Measurements from ENCODE around the gene PCNP. TPM values are rescaled to one million over a fixed set of nuclear protein-coding genes. Genes with fewer than 3 reads are reported as not detected.

The PCNP gene
- total and polyA plus RNA-seq, 5 donors, result 81.4 to 152 (median 145) TPM

DNA sequence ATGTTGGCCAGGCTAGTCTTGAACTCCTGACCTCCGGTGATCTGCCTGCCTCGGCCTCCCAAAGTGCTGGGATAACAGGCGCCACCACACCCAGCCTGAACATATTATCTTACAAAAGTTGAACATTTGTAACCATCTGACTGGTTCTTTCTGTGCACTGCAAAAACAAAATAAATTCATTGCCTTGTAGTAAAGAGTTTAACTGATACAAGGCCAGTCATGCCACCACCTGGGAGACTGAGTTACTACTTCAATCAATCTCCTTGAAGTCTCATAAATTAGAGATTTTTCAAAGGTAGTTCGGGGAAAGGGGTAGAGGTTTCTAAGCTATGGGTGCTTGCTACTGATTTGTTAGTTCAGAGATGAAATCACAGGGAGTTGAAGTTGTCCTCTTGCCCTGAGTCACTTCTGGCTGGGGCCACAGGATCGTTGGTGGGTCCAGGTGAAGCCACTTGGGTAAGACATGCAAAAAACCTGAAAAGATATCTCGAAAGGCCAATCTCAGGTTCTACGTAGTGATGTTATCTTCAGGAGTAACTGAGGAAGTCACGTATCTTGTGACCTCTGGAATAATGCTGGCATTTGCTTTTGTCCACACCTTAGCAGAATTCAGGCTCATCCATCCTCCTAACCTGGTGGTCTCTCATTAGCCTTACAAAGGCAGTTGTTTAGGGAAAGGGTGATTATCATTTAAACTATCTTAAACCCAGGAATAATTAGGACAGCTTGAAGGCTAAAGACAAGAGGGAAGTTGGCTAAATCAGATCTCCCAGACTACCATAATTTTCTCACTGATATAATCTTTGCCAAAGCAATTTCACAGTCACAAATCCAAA is 69.2 kb downstream of the PCNP start:
- no peaks in the 10 kb centered on the region for H3K27me3 ChIP-seq (ENCODE audit: control insufficient read depth, insufficient read depth)
- 92% methylated on average over 8 of the region's 8 CpGs for WGBS
- H3K4me1 ChIP-seq (ENCODE audit: control insufficient read depth, insufficient read depth, low read length), result peaks cover 1% of the 10 kb centered on the region
- no peak for ATAC-seq
- H3K9me3 ChIP-seq (ENCODE audit: control insufficient read depth, low read length), result no peaks in the 10 kb centered on the region
- no peak overlapping the region for H3K27ac ChIP-seq (ENCODE audit: low read length)
- DNase-seq, result no peak
- intact Hi-C loops (cut with DNase I), result no loop called here
- H3K4me3 ChIP-seq (ENCODE audit: low read length), result no peak overlapping the region

Other genes starting within 250 kb of the PCNP start
- gene SENP7, start 61.0 kb upstream of the PCNP start, total RNA-seq, result 10 to 100 TPM; 10.8 to 12.1 (median 11.6) TPM
- gene SENP7, start 61.0 kb upstream of the PCNP start, polyA plus RNA-seq, result 6.0 TPM
- 10 to 100 TPM; 18.8 to 22.6 (median 19.8) TPM for gene TRMT10C, start 12.3 kb upstream of the PCNP start, total RNA-seq
- gene TRMT10C, start 12.3 kb upstream of the PCNP start, polyA plus RNA-seq, result 26.0 TPM
- 10 to 100 TPM; 10.9 to 11.7 (median 11.4) TPM for gene ZBTB11, start 103.0 kb downstream of the PCNP start, total RNA-seq
- 4.4 TPM for gene ZBTB11, start 103.0 kb downstream of the PCNP start, polyA plus RNA-seq
- 100 to 1,000 TPM; 818 to 939 (median 885) TPM for gene RPL24, start 112.5 kb downstream of the PCNP start, total RNA-seq
- 2,039 TPM for gene RPL24, start 112.5 kb downstream of the PCNP start, polyA plus RNA-seq
- gene CEP97, start 150.4 kb downstream of the PCNP start, total RNA-seq, result 1 to 10 TPM; 6.6 to 7.8 (median 7.4) TPM
- 2.2 TPM for gene CEP97, start 150.4 kb downstream of the PCNP start, polyA plus RNA-seq
- gene NXPE3, start 205.0 kb downstream of the PCNP start, total RNA-seq, result 10 to 100 TPM; 34.7 to 53.3 (median 49.0) TPM
- 26.8 TPM for gene NXPE3, start 205.0 kb downstream of the PCNP start, polyA plus RNA-seq